Activated CD8-positive, alpha-beta memory T cell treated with anti-CD3 and anti-CD28 coated beads for 1 hour (primary cell): Measurements from ENCODE around the gene CFP.
"Not testable (repeated sequence)": the region's sequence is repeated elsewhere in the genome, so short reads cannot be mapped to it uniquely, and the experiment has no call there.

Source experiments
- DNase-seq, 2 donors: peaks; one replicate each; pipeline ENCODE4 v3.0.0-alpha.2; 2020; ENCODE audit warnings: low read depth in 1 of 2; ENCODE audit errors: extremely low read depth in 1 of 2

CFP gene

DNA sequence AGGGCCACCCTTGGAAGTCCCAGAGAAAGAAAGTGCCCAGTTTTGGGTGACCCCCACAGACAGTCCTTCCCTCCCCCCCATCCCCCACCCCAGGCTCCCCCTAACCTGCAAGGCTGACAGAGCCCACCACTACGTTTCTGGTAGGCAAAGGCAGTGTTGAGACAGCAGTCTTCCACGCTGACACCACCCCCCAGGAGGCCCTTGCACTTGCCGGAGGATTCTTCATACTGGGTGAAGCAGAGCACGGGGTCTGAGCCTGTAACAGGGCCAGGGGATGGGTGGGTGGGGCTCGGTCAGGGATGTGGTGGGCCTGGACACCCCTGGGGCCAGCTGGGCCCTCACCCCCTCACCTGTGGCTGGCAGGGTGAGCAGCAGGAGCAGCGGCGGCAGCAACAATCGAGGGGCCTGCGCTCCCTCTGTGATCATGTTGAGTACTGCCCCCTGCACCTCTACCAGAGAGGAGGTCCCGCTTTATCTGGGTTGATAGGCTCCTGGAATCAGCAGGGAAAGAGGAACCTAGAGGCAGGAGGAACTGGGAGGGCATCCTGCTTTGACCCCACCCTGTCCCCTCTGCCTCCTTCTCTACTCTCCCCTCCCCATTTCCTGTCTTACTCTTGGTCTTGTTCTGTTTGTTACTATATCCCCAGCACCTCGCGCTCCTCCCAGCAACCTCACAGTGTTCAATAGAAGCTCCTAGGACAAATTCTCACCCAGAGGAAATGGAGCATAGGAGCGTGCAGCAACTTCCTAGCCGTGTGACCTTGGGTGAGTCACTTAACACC is at the start of gene CFP:
Gene CFP, minus strand, starts transcription at position 512 of the 782 bp plus-strand sequence. Its CDS starts 86 bp downstream, at position 426.
- no peak for DNase-seq

- not testable (repeated sequence) for DNase-seq
Observed at GRCh38 chrX:47675959-47676859, 46.5 kb upstream of the CFP start.

- no peak for DNase-seq
Observed at GRCh38 chrX:47674776-47675175, 45.0 kb upstream of the CFP start.

GRCh38 chrX:47665797-47666196 is 36.1 kb upstream of the CFP start:
- DNase-seq = not testable (repeated sequence)

DNA sequence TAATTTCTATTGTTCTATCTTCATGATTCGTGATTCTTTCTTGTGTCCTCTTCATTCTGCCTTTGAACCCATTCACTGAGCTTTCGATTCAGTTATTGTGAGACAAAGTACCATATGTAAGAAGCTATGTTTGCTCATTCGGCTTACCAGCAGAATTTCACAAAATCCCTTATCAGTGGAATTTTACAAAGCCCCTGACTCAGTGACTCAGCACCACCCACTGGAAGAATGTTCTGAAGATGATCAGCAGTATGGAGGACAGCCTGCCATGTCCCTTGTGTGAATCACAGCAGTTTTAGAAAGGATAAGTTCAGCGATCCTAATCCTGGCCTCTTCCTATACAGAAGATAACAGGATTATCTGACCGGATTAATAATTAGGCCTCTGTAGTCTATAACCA is 35.0 kb upstream of the CFP start:
- DNase-seq = no peak

DNA sequence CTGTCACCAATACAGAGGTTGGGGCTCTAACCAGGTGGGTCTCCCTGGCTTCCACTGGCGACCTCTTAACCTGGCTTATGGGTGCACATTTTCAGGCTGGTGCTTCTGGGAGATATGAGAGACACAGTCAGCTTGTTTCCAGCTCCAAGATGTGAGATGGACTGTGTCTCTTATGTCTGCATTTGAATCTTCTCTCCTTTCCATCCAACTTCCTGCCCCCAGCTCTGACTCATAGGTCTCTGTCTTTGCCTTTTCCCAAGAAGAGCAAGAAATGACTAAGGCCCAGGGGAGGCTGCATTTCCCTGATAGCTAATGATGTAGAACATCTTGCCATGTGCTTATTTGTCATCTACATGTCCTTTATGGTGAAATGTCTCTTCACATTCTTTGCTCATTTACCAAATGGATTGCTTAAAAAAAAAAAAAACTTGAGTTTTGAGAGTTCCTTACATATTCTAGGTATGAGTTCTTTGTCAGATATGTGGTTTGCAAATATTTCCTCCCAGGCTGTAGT is 32.5 kb upstream of the CFP start:
- DNase-seq = no peak

GRCh38 chrX:47661539-47661938 is 31.8 kb upstream of the CFP start:
- DNase-seq = no peak

GRCh38 chrX:47659421-47659726 is 29.6 kb upstream of the CFP start:
- no peak for DNase-seq

GRCh38 chrX:47658684-47659420 is 29.1 kb upstream of the CFP start, which contains the start of gene UXT:
Gene UXT (minus strand): TSS chrX:47659180. CDS start chrX:47658927, 253 bp downstream.
- peak; percentile 81 to 84 for DNase-seq

GRCh38 chrX:47658301-47658683 is 28.6 kb upstream of the CFP start:
- no peak for DNase-seq

DNA sequence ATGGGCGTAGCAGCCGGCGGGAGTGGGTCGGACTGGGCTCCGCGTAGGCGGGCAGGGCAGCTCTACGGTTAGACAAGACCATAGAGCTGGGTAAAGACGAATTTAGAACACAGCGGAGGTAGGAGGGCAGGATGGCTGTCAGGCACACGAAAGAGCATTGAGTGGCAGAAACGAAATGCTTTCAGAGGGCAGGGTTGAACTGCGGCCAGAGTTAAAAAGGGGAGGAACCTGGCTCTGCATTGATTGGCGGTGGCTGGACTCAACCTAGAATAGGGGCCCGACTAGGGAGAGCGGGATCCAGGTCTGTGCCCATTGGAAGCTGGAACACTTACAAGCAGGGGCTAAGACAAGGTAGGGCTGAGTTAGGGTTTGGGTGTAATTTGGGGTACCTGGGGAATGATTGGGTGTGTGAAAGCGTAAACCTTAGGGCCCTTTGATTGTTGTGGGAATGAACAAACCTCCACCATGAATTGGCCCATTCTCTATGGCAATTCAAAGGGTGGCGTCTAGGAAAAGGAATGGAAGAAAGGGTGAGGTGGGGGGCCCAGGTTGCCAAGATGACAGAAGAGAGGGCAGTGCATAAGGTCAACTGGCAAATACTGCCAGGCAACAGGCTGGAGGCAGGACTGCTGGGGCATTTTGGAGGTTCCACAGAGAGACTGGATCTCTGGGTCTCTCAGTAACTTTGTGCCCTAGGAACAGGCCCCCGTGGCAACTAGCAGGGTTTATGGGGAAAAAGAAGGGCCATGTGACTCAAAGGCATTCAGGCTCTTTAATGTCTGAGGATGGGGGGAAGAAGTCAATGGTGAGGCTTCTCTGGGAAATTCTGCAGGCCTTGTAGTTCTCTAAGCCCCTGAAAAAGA is 21.5 kb upstream of the CFP start:
- no peak for DNase-seq

- DNase-seq = peak; percentile 71 to 76
Observed at GRCh38 chrX:47650164-47651042, 20.7 kb upstream of the CFP start, which contains the start of gene ELK1. Gene ELK1 (minus strand): TSS chrX:47650563. CDS start chrX:47641441, 9,122 bp downstream.

DNA sequence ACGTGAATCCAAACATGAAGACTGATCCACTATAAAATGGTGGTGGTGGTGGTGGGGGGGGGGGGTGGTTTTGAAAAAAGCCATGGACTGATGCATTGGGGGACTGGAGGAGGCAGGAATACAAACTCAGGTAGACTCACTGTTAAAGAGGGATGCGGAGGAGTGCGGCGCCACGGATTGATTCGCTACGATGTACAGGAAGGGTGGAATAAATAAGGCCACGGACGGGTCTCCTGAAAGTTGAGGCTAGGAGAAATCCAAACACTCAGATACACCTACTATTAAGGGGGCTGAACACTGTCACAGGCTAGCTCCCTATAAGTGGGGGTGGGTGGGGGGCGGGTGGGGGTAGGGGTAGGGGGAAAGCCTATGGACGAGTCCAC is 20.0 kb upstream of the CFP start:
- no peak for DNase-seq

- DNase-seq = no peak
Observed at GRCh38 chrX:47649271-47649670, 19.5 kb upstream of the CFP start.

DNA sequence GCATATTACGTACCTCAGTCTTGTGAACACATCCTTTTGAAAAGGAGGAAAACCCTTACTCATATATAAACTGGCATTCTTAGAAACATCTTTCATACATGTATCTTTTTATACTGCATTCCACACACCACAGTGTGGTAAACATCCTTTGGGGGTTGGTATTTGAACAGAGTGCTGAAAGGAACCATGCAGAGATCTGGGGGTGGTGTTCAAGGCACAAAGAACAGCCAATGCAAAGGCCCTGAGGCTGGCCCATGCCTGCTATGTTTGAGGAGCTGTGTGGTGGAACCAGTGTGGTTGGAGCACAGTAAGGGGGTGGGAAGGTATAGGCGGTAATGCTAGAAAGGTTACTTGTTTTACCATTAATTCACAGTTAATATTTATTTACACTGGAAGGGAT is 18.6 kb upstream of the CFP start:
- no peak for DNase-seq

DNA sequence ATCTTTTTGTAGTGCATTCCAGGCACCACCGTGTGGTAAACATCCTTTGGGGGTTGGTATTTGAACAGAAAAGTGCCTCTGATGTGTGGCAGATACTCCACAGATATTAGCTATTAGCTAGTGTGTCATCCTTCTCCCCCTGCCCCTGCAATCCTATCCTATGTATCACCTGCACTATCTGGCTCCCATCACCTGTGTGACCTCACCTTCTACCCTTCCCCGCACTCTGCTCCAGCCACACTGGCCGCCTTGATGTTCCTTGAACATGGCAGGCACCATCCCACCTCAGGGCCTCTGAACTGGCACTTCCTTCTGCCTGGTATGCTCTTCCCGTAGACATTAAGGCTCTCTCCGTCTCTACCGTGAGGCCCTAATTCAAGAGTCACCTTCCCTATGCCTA is 16.9 kb upstream of the CFP start:
- no peak for DNase-seq

GRCh38 chrX:47645530-47645929 is 15.8 kb upstream of the CFP start:
- no peak for DNase-seq

- no peak for DNase-seq
Observed at GRCh38 chrX:47644557-47645091, 14.9 kb upstream of the CFP start.

- DNase-seq = no peak
Observed at GRCh38 chrX:47643926-47644325, 14.2 kb upstream of the CFP start.
